Measurements from ENCODE around the gene JAG1. TPM values are rescaled to one million over a fixed set of nuclear protein-coding genes. Genes with fewer than 3 reads are reported as not detected.

Gene JAG1
- total RNA-seq, 1 donor from 2014 or later: 58.4 TPM

- peaks cover 21% of the 10 kb centered on the region for H3K4me1 Mint-ChIP-seq (ENCODE audit: unreplicated experiment)
- H3K36me3 Mint-ChIP-seq: peaks cover 64% of the 10 kb centered on the region
- no peaks in the 10 kb centered on the region for H3K9me3 Mint-ChIP-seq
- H3K4me3 Mint-ChIP-seq: no peak overlapping the region
- no peak for DNase-seq (ENCODE audit: extremely low spot score, unreplicated experiment)
- no peak for TF ChIP-seq CTCF (conservative IDR thresholded peaks at IDR 0.05)
- H3K27ac Mint-ChIP-seq: no peak overlapping the region
- no peaks in the 10 kb centered on the region for H3K27me3 Mint-ChIP-seq
Measured at GRCh38 chr20:10641893-10642292, 31.9 kb downstream of the JAG1 start.

- Mint-ChIP-seq H3K36me3 (peaks cover 64% of the 10 kb centered on the region), H3K4me3 (no peak overlapping the region), H3K27me3 (no peaks in the 10 kb centered on the region), H3K4me1 (ENCODE audit: unreplicated experiment) (peaks cover 25% of the 10 kb centered on the region), H3K9me3 (no peaks in the 10 kb centered on the region), H3K27ac (no peak overlapping the region)
- DNase-seq (ENCODE audit: extremely low spot score, unreplicated experiment): no peak
- TF ChIP-seq CTCF (conservative IDR thresholded peaks at IDR 0.05): no peak
Measured at GRCh38 chr20:10641467-10641866, 32.3 kb downstream of the JAG1 start.

GRCh38 chr20:10640897-10641296, 32.9 kb downstream of the JAG1 start:
- H3K27me3 Mint-ChIP-seq: no peaks in the 10 kb centered on the region
- H3K9me3 Mint-ChIP-seq: no peaks in the 10 kb centered on the region
- H3K4me1 Mint-ChIP-seq (ENCODE audit: unreplicated experiment): peaks cover 30% of the 10 kb centered on the region
- no peak for TF ChIP-seq CTCF (conservative IDR thresholded peaks at IDR 0.05)
- no peak overlapping the region for H3K4me3 Mint-ChIP-seq
- peaks cover 61% of the 10 kb centered on the region for H3K36me3 Mint-ChIP-seq
- DNase-seq (ENCODE audit: extremely low spot score, unreplicated experiment): no peak
- H3K27ac Mint-ChIP-seq: no peak overlapping the region

- no peak for TF ChIP-seq CTCF (conservative IDR thresholded peaks at IDR 0.05)
- no peaks in the 10 kb centered on the region for H3K27me3 Mint-ChIP-seq
- no peak overlapping the region for H3K27ac Mint-ChIP-seq
- no peak overlapping the region for H3K4me3 Mint-ChIP-seq
- peaks cover 51% of the 10 kb centered on the region for H3K36me3 Mint-ChIP-seq
- no peaks in the 10 kb centered on the region for H3K9me3 Mint-ChIP-seq
- DNase-seq (ENCODE audit: extremely low spot score, unreplicated experiment): no peak
- peaks cover 28% of the 10 kb centered on the region for H3K4me1 Mint-ChIP-seq (ENCODE audit: unreplicated experiment)
Measured at GRCh38 chr20:10639737-10640556, 33.9 kb downstream of the JAG1 start.

- Mint-ChIP-seq H3K9me3 (no peaks in the 10 kb centered on the region), H3K4me3 (no peak overlapping the region), H3K36me3 (peaks cover 48% of the 10 kb centered on the region), H3K27ac (no peak overlapping the region), H3K27me3 (no peaks in the 10 kb centered on the region), H3K4me1 (ENCODE audit: unreplicated experiment) (peaks cover 33% of the 10 kb centered on the region)
- DNase-seq (ENCODE audit: extremely low spot score, unreplicated experiment): no peak
- no peak for TF ChIP-seq CTCF (conservative IDR thresholded peaks at IDR 0.05)
Measured at GRCh38 chr20:10639077-10639736, 34.6 kb downstream of the JAG1 start.
